Thyroid gland (tissue), 4 donors: ENCODE results near the gene FIBCD1.

Experiments used
- CTCF ChIP-seq, 6 experiments: fragments of 200-600 bp in 3 of 6; fragments of 450-650 bp in 3 of 6; sonication (generic) in 3 of 6; IDR thresholded peaks; one replicate each; pipeline ENCODE4 v1.5.1; 2016 to 2019; ENCODE audit warnings: antibody characterized with exemption in 6 of 6, mild to moderate bottlenecking in 2 of 6, inconsistent platforms in 1 of 6, moderate library complexity in 1 of 6
- POLR2A ChIP-seq, 2 donors: fragments of 450-650 bp; IDR thresholded peaks; one replicate each; pipeline ENCODE4 v1.6.1; 2017; ENCODE audit warnings: antibody characterized with exemption in 2 of 2, mild to moderate bottlenecking in 2 of 2, moderate library complexity in 1 of 2

GRCh38 chr9:130911254-130912049 lies 27.6 kb downstream of the FIBCD1 start:
- TF ChIP-seq CTCF (IDR thresholded peaks at IDR 0.05) = no peak
- TF ChIP-seq POLR2A (IDR thresholded peaks at IDR 0.05) = no peak
